Measurements from ENCODE around the gene OSMR. TPM values are rescaled to one million over a fixed set of nuclear protein-coding genes. Genes with fewer than 3 reads are reported as not detected.

OSMR gene
- total RNA-seq, 6 experiments from 2014 or later: 28.1 to 36.6 (median 31.3) TPM

DNA sequence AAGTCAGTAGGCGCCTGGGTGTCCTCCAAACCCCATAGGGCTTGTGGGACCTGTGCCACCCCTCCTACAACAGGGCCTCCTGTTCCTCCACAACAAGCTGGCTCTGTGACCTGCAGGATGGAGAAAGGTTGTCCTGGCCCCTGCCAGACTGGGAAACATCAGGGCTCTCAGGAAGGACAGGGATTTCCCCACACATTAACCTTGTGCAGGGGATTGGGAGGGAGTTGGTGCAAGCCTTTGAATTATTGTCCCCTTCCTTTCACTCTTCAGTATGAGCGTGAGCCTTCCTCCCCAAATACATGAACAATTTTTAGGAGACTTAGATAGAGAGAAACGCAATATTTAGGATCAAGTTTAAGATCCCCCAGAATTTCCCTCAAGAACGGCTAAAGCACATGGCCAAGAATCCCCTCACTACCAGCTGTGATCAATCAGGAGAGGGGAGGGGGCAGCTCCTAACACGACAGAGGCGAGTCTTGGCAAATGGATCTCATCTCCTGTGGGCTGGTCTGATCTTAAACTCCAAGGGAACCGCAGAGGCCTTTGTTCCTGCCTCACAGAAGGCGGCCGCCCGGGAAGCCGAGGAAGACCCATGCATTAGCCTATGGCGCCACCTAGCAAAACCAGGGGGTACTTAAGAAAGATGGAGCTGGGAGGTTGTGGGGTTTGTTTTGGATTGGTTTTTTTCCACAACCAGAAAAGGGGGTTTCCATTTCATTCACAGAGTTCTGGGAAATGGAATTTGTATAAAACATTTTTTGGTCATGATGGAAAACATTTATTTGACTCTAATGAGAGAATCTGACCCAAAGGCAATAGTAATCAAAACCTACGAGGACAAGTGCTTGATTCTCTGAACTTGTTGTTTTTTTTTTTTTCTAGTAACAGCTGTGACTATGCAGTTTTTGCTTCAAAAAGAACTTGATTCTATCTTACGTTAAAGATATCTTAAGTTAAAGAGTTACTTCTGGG lies 36.1 kb upstream of the OSMR start:
- Mint-ChIP-seq H3K36me3 (ENCODE audit: low read depth) (no peaks in the 10 kb centered on the region), H3K27ac (peak overlapping the region; percentile 58; the same call in 1 of the 2 replicates), H3K9me3 (no peaks in the 10 kb centered on the region), H3K4me1 (ENCODE audit: low read depth) (peaks cover 47% of the 10 kb centered on the region), H3K27me3 (ENCODE audit: insufficient read depth) (peaks cover 2% of the 10 kb centered on the region), H3K4me3 (no peak overlapping the region; the same call in 1 of the 2 replicates)
- TF ChIP-seq, protein P1, sequence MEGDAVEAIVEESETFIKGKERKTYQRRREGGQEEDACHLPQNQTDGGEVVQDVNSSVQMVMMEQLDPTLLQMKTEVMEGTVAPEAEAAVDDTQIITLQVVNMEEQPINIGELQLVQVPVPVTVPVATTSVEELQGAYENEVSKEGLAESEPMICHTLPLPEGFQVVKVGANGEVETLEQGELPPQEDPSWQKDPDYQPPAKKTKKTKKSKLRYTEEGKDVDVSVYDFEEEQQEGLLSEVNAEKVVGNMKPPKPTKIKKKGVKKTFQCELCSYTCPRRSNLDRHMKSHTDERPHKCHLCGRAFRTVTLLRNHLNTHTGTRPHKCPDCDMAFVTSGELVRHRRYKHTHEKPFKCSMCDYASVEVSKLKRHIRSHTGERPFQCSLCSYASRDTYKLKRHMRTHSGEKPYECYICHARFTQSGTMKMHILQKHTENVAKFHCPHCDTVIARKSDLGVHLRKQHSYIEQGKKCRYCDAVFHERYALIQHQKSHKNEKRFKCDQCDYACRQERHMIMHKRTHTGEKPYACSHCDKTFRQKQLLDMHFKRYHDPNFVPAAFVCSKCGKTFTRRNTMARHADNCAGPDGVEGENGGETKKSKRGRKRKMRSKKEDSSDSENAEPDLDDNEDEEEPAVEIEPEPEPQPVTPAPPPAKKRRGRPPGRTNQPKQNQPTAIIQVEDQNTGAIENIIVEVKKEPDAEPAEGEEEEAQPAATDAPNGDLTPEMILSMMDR (IDR thresholded peaks at IDR 0.05): peak; percentile 91
- DNase-seq: peak; percentile 74

DNA sequence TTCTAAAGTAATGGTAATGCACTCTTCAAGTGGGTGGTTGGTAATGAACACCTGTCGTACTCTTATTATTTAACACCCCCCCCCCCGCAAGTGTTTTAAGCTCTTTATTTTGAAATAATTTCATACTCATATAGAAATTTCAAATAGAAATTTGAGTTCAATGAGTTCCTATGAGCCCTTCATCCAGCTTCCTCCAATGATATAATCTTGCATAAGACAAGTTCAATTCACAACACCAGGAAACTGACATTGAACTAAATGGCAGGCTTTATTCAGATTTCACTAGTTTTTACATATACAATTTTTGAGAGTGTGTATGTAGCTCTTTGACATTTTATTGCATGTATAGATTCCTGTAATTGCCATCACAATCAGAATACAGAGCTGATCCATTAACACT lies 30.9 kb upstream of the OSMR start:
- TF ChIP-seq, protein P1 (IDR thresholded peaks at IDR 0.05): no peak
- Mint-ChIP-seq H3K27me3 (ENCODE audit: insufficient read depth) (peaks cover 1% of the 10 kb centered on the region; the same call in 1 of the 2 replicates), H3K4me1 (ENCODE audit: low read depth) (peaks cover 3% of the 10 kb centered on the region), H3K9me3 (no peaks in the 10 kb centered on the region), H3K4me3 (no peak overlapping the region), H3K36me3 (ENCODE audit: low read depth) (peaks cover 13% of the 10 kb centered on the region), H3K27ac (no peak overlapping the region)
- DNase-seq: no peak

- Mint-ChIP-seq H3K36me3 (ENCODE audit: low read depth) (peaks cover 19% of the 10 kb centered on the region), H3K9me3 (no peaks in the 10 kb centered on the region), H3K27ac (no peak overlapping the region), H3K4me3 (no peak overlapping the region), H3K4me1 (ENCODE audit: low read depth) (no peaks in the 10 kb centered on the region), H3K27me3 (ENCODE audit: insufficient read depth) (peaks cover 1% of the 10 kb centered on the region; the same call in 1 of the 2 replicates)
- no peak for DNase-seq
- TF ChIP-seq, protein P1 (IDR thresholded peaks at IDR 0.05): no peak
These were observed 29.5 kb upstream of the OSMR start for GRCh38 chr5:38816083-38817030.

DNA sequence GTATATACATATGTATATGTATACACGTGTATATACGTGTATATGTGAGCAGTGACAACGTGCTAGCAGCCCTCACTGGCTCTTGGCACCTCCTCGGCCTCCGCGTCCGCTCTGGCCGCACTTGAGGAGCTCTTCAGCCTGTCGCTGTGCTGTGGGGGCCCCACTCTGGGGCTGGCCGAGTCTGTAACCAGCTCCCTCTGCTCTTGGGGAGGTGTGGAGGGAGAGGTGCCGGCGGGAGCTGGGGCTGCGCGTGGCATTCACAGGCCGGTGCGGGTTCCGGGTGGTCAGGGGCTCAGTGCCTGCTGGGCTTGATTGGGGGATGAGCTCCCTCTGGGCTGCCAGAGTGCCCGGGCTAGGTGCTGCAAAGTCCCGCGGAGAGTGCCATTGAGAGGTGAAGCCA lies 24.1 kb upstream of the OSMR start:
- Mint-ChIP-seq H3K27ac (no peak overlapping the region), H3K4me3 (no peak overlapping the region), H3K27me3 (ENCODE audit: insufficient read depth) (peaks cover under 1% of the 10 kb centered on the region; the same call in 1 of the 2 replicates), H3K4me1 (ENCODE audit: low read depth) (peaks cover 20% of the 10 kb centered on the region), H3K36me3 (ENCODE audit: low read depth) (peaks cover 40% of the 10 kb centered on the region), H3K9me3 (0 out of 2 replicates have a peak, but pooled peaks cover 8% of the 10 kb centered on the region)
- TF ChIP-seq, protein P1 (IDR thresholded peaks at IDR 0.05): no peak
- DNase-seq: no peak

DNA sequence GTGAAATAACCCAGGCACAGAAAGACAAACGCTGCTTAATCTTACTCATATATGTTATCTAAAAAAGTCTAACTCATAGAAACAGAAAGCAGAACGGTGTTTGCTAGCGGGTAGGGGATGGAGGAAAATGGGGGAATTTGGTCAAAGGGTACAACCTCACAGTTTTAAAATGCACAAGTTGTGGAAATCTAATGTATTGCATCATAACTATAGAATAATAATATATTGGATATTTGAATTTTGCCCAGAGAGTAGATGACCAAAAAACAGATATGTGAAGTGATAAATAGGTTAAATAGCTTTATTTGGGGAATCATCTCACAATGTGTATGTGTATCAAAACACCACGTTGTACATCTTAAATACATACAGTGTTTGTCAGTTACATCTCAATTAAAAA lies 22.3 kb upstream of the OSMR start:
- Mint-ChIP-seq H3K4me1 (ENCODE audit: low read depth) (peaks cover 38% of the 10 kb centered on the region), H3K4me3 (no peak overlapping the region), H3K36me3 (ENCODE audit: low read depth) (peaks cover 50% of the 10 kb centered on the region), H3K27ac (no peak overlapping the region), H3K9me3 (peaks cover 16% of the 10 kb centered on the region), H3K27me3 (ENCODE audit: insufficient read depth) (no peaks in the 10 kb centered on the region)
- no peak for DNase-seq
- TF ChIP-seq, protein P1 (IDR thresholded peaks at IDR 0.05): no peak
